ENCODE data around the gene GALNT2.

GRCh38 chr1:230097370-230097769, 30.3 kb downstream of the GALNT2 start:
- no peak for TF ChIP-seq EZH2phosphoT487 (IDR thresholded peaks at IDR 0.05; ENCODE audit: low read depth, severe bottlenecking, unreplicated experiment)
- no peak for TF ChIP-seq CTCF (IDR thresholded peaks at IDR 0.05; ENCODE audit: poor library complexity)
